NCI-H1694 treated with DMSO at 0.1 percent for 48 hours (cell line): ENCODE measurements around the gene NTHL1.

ENCODE experiments used
- DNase-seq: peaks from one replicate; lab custom pipeline; 2025; lab: John Stamatoyannopoulos, UW

Gene NTHL1

DNA sequence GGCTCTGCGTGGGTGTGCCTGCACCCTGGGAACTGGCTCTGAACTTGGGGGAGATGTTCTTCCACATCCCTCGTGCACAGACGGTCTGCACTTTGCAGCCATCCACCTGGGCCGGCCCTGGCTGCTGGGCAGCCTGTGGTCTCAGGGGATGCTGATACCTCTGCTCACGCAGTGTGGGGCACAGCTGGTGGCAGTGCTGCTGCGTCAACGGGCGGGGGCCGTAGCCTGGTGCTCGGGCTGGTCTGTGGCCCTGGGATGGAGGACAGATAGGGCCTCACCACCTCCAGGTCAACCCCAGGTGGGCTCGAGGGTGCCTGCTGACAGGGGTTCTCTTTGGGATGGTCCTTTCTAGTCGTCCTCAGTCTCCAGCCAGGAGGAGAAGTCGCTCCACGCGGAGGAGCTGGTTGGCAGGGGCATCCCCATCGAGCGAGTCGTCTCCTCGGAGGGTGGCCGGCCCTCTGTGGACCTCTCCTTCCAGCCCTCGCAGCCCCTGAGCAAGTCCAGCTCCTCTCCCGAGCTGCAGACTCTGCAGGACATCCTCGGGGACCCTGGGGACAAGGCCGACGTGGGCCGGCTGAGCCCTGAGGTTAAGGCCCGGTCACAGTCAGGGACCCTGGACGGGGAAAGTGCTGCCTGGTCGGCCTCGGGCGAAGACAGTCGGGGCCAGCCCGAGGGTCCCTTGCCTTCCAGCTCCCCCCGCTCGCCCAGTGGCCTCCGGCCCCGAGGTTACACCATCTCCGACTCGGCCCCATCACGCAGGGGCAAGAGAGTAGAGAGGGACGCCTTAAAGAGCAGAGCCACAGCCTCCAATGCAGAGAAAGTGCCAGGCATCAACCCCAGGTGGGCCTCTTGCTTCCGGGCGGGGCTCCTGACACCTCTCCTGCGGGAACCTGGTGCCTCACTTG, 36.5 kb upstream of the NTHL1 start:
- no peak for DNase-seq

- DNase-seq: no peak
Observed at GRCh38 chr16:2083409-2083808, 35.8 kb upstream of the NTHL1 start.

- DNase-seq: no peak
Observed at GRCh38 chr16:2082983-2083364, 35.3 kb upstream of the NTHL1 start.

DNA sequence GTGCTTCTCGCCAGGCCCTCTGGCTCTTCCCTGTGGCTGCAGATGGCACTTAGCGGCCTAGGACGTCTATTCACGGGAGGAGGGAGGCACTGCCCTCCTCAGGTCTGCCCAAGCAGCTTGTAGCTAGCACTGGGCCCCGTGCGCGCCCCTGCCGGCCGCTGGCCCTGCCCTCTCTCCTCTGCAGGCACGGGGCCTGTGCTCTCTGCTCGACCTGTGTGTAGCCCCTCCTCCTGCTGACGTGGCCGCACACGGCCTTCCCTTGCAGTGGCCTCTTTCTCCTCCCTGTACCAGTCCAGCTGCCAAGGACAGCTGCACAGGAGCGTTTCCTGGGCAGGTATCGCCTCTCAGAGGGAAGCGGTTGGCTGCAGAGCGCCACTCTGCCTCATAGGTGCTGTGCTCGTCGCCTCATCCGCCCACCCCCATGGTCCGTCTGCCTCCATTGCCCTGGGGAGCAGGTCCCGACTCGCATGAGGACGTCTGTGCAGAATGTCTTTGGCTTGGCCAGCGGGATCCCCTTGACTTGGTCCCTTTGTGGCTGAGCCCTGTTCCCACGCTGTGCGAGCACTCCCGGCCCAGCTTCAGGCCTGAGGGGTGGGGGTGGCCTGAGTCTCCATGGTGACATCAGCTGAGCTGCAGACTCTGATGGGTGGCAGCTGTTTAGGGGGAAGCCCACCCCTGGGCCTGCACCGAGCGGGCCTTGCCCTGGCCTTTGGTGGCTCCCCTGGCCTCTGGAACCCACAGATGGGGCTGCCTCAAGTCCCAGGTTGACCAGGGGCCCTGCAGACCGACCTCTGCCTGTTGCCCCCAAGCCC, 34.7 kb upstream of the NTHL1 start:
- no peak for DNase-seq

- DNase-seq: no peak
Observed at GRCh38 chr16:2081201-2082084, 33.8 kb upstream of the NTHL1 start.

DNA sequence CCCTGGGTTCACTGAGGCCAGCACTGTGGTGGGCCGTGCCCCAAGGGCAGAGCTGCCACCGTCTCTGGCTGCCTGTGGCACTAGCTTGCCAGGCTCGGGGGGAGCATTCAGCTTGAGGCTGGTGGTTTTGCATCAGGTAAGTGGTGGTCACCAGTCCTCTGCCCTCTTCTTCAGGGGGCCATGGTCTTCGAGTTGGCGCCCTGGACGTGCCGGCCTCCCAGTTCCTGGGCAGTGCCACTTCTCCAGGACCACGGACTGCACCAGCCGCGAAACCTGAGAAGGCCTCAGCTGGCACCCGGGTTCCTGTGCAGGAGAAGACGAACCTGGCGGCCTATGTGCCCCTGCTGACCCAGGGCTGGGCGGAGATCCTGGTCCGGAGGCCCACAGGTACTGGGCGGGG, 32.4 kb upstream of the NTHL1 start:
- no peak for DNase-seq

DNA sequence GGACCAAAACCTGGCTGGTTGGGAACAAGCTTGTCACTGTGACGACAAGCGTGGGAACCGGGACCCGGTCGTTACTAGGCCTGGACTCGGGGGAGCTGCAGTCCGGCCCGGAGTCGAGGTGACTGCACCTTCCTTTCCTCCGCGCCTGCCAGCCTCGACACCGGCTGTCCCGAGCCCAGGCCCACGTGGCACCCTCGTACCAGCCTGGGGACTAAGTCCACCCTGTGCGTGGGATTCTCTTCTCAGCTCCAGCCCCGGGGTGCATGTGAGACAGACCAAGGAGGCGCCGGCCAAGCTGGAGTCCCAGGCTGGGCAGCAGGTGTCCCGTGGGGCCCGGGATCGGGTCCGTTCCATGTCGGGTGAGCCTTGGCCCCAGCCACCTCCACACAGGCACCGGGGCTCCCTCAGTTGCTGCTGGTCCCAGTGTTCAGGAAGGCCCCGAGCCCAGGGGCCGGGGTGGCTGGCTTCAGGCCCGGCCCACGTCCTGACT, 31.7 kb upstream of the NTHL1 start:
- no peak for DNase-seq

DNA sequence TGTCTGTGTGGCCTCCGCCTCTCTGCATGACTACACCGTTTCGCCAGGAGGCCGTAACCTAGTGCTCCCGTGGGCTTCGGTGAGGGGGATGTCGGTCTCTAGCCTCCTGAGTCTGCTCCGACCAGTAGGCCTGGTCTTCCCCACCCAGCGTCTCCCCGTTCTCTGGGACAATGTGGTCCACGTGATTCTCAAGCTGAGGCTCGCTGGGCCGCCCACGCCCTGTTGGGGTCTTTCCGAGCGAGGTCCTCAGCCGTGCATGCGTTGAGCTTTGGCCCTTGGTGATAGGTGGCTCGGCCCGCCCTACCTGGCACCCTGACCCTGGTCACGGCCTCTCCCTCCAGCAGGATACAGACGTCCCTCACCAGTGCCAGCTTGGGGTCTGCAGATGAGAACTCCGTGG, 31.1 kb upstream of the NTHL1 start:
- DNase-seq: no peak

GRCh38 chr16:2078096-2078495, 30.5 kb upstream of the NTHL1 start:
- DNase-seq: no peak

DNA sequence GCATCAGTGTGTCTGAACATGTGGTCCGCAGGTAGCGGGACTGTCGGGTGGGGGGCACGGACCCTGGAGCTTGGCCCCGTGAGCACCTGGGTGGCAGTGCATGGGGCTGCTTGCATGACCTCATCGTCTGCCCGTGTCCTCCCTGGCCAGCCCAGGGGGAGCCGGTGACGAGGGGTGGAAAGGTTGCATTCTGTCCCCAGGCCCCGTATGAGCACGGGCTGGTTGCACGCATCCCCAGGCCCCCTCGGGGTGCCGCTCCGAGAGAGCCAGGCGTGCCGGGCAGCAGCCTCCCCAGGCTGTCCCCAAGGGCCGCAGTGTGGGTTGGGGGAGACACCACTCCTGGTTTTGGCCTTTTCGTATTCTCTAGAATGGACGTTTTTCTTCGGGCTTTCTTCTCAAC, 30.1 kb upstream of the NTHL1 start:
- no peak for DNase-seq

- no peak for DNase-seq
Observed at GRCh38 chr16:2077016-2077415, 29.4 kb upstream of the NTHL1 start.

DNA sequence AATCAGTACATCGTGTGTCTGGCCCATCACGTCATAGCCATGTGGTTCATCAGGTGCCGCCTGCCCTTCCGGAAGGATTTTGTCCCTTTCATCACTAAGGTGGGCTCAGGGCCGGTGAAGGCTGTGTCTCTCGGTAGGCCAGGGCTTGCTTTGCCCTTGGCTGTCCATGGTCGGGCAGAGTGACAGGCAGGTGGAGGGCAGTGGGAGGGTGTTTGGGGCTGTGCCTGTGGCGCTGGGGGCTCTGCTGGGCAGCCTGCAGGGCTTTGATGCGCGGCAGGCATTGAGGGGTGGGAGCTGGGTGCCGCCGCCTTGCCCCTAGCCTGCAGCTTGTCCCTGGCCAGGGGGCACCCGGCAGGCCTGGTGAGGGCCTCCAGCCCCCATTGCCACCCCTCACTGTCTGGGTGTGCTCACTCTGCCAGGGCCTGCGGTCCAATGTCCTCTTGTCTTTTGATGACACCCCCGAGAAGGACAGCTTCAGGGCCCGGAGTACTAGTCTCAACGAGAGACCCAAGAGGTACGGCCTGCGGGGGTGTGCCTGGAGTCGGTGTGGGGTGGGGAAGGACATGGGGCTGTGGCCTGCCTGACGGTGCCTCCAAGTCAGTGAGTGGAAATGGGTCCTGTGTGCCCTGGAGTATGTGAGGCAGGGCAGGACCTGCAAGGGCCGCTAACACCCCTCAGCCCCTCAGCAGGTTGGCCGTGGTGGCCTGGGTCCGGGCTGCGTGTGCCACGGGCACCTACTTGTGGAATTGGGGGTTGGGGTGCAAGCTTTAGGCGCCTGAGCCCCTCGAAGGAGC, 28.6 kb upstream of the NTHL1 start:
- DNase-seq: no peak

GRCh38 chr16:2075631-2076030, 28.0 kb upstream of the NTHL1 start:
- DNase-seq: no peak

GRCh38 chr16:2074071-2074470, 26.4 kb upstream of the NTHL1 start:
- no peak for DNase-seq

- no peak for DNase-seq
Observed at GRCh38 chr16:2072926-2073325, 25.3 kb upstream of the NTHL1 start.

DNA sequence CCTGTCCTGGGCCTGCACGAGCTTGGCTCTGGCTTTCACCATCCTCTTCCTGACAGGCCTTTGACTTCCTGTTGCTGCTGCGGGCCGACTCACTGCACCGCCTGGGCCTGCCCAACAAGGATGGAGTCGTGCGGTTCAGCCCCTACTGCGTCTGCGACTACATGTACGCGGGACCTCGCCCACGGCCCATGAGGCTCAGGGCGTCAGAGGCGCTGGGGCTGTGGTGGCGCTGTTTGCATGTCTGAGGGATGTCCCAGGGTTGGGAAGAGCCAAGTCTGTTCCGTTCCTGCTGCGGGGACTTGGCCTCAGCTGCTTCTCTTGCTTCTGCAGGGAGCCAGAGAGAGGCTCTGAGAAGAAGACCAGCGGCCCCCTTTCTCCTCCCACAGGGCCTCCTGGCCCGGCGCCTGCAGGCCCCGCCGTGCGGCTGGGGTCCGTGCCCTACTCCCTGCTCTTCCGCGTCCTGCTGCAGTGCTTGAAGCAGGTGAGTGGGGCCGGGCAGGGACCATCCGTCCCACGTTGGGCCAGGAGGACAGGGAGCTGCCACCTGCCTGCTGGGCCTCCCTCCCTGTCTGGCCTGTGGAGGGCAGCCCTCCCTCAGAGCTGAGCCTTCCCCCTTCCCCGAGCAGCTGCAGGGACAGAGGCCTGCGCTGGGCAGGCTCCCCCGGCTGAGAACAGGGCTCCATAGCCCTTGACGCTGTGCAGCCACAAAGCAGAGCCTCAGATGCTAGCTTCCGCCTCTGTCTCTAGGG, 24.0 kb upstream of the NTHL1 start:
- DNase-seq: no peak

DNA sequence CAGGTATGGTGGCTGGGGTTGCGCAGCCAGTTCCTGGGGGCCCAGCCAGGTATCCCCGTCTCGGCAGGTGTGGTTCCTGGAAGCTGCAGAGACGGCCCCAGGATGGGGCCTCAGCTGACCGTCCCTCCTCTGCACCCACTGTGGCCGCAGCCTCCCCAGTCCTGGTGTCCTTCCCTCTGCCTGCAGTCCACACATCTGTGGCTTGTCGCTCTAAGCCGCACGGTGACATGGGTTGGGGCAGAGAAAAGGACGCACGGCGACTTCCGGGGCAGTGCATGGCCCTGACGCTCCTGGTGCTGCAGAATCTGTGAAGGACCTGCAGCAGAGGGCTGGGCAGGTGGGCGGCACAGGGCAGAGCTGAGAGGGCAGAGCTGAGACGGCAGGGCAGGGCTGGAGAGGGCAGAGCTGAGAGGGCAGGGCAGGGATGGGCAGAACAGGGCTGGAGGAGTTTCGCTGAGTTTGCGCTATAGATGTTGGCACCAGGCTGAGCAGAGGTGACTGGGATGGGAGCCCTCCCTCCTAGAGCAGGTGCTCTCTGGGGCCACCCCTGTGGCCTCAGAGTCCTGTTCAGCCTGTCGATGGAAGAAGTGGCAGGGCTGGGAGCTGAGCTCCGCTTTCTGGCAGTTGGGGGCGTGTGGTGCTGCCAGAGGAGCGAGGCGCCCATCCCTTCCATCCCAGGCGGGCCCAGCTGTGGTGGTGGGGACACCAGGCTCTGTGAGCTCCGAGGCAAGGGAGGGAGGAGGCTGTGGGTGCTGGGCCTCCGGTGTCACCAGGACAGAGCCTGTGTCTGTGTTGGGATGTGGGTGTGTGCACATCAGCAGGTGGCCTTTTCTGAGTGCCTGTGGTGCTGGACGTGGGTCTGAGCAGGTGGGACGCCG, 23.2 kb upstream of the NTHL1 start:
- DNase-seq: no peak

GRCh38 chr16:2066139-2066538, 18.5 kb upstream of the NTHL1 start:
- DNase-seq: no peak

DNA sequence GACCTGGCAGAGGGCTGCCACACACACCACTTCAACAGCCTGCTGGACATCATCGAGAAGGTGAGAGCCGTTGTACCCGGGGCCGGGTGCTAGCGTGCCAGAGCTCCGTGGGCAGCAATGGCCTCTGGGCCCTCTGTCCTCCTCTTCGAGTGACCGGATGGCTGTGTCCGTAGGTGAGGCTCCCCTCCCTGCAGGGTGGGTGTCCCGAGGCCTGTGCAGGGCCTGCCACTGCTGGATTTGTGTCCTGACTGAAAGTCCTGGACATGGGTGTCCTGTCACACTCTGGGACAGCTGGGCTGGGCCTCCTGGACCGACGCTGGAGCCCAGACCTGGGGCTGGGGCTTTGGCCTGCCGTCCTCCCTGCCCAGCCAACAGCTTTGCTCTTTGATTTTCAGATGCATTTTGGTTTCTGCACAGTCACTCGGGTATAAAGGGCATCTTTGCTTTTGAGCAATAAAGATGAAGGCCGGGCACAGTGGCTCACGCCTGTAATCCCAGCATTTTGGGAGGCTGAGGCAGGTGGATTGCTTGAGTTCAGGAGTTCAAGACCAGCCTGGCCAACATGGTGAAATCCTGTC, 16.8 kb upstream of the NTHL1 start:
- no peak for DNase-seq
